Neural crest cell (in vitro differentiated cells): ENCODE measurements around the gene SLC5A6. TPM values are rescaled to one million over a fixed set of nuclear protein-coding genes. Genes with fewer than 3 reads are reported as not detected.

Source experiments
- DNase-seq: peaks from one replicate; pipeline ENCODE4 v3.0.0; 2021; ENCODE audit warnings: low read depth, mixed read lengths, low spot score
- H3K27ac Mint-ChIP-seq: one replicate; pipeline ENCODE4 v1.8.0; 2021; ENCODE audit warnings: mild to moderate bottlenecking, mixed read lengths; ENCODE audit not compliant: unreplicated experiment
- H3K27me3 Mint-ChIP-seq: 2 replicates; pipeline ENCODE4 v1.8.0; 2021; ENCODE audit warnings: low read depth, mild to moderate bottlenecking, mixed read lengths
- H3K36me3 Mint-ChIP-seq: 2 replicates; pipeline ENCODE4 v1.8.0; 2021; ENCODE audit warnings: low read depth, mild to moderate bottlenecking, mixed read lengths
- H3K4me1 Mint-ChIP-seq: 2 replicates; pipeline ENCODE4 v1.8.0; 2021; ENCODE audit warnings: mixed read lengths
- H3K4me3 Mint-ChIP-seq: one replicate; pipeline ENCODE4 v1.8.0; 2021; ENCODE audit warnings: mild to moderate bottlenecking, mixed read lengths
- H3K9me3 Mint-ChIP-seq: 2 replicates; pipeline ENCODE4 v1.8.0; 2021; ENCODE audit warnings: mixed read lengths
- CTCF ChIP-seq: fragments of 200-600 bp; sonication (generic); conservative IDR thresholded peaks from 2 replicates; pipeline ENCODE4 v1.5.0; 2021; ENCODE audit warnings: antibody characterized with exemption, mild to moderate bottlenecking
- total RNA-seq: library from RNA; stranded (reverse); gene quantifications from 2 replicates; pipeline ENCODE4 v1.2.1, GENCODE V29; 2021

Gene SLC5A6
- total RNA-seq, 1 donor from 2014 or later = 140 TPM

- TF ChIP-seq CTCF = no peak
- H3K4me3 Mint-ChIP-seq = no peak overlapping the region
- DNase-seq = no peak
- H3K27ac Mint-ChIP-seq = no peak overlapping the region
- H3K36me3 Mint-ChIP-seq = no peaks in the 10 kb centered on the region
- H3K27me3 Mint-ChIP-seq = peaks cover 25% of the 10 kb centered on the region
- no peaks in the 10 kb centered on the region for H3K4me1 Mint-ChIP-seq
- no peaks in the 10 kb centered on the region for H3K9me3 Mint-ChIP-seq
These were observed 36.7 kb downstream of the SLC5A6 start for GRCh38 chr2:27175330-27175729.

DNA sequence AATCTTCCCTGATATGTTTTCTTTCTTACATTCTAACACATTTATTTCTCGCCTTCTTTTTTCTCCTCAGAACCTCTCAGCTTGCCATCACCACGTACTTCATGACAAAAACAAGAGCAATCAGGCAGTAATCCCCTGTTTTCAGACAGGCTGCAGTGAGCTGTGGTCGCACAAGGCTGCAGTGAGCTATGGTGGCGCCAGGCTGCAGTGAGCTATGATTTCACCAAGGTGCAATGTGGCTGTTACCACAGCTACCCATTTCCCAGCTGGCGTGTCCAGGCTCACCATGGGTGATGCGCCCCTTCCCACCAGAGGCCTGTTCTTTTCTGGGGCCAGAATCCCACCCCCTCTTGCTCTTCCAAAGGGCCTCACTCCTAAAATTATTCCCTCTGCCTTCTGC is 37.4 kb downstream of the SLC5A6 start:
- H3K27ac Mint-ChIP-seq = no peak overlapping the region
- H3K4me3 Mint-ChIP-seq = no peak overlapping the region
- H3K4me1 Mint-ChIP-seq = no peaks in the 10 kb centered on the region
- H3K27me3 Mint-ChIP-seq = peaks cover 28% of the 10 kb centered on the region
- H3K36me3 Mint-ChIP-seq = no peaks in the 10 kb centered on the region
- H3K9me3 Mint-ChIP-seq = no peaks in the 10 kb centered on the region
- DNase-seq = no peak
- TF ChIP-seq CTCF = no peak

DNA sequence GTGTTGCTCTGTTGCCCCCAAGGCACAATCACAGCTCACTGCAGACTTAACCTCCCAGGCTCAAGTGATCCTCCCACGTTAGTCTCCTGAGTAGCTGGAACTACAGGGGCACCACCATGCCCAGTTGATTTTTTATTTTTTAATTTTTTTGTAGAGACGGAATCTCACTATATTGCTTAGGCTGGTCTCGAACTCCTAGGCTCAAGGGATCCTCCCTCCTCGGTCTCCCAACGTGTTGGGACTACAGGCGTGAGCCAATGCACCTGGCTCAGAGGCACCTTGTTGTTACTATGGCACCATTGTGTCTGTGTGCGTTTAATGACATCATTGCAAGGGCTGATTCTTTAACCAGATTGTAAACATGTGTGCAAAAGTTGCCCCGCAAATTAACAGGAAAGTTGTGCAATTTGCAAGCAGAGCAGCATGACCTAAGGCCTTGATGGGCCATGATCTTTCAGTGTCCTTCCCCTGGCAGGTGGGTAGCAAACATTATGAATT is 40.7 kb downstream of the SLC5A6 start:
- TF ChIP-seq CTCF = no peak
- Mint-ChIP-seq H3K9me3 (no peaks in the 10 kb centered on the region), H3K27ac (no peak overlapping the region)

DNA sequence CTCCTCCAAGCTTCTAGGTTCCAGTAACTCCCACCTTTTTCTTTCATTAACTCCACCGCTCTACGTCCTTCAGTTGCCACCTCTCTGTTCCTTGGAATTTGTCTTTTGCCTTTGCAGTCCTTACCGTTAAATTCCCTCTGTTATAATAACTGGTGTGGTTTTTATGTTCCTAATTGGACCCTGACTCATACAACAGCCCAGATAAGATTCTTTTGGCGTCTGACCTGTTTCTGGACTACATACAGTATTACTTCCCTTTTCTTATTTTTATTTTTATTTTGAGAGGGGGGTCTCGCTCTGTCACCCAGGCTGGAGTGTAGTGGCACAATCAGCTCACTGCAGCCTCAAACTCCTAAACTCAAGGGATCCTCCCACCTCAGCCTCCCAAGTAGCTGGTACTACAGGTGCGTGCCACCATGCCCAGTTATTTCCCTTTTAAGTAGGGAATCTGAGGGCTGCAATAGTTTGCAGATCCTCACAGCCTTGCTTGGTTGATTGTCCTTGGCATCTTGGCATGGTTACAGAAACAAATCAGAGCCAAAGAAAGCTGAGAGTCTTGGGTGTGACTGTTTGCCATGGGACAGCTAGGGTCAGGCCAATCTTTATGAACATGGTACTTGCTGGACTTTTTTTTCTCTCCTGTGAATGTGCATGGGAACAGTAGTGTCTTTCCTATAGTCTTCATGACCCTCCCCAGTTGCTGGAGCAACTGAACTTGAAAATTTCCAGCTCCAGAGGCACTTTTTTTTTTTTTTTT is 41.3 kb downstream of the SLC5A6 start:
- no peak for TF ChIP-seq CTCF
- no peak overlapping the region for H3K27ac Mint-ChIP-seq
- H3K4me3 Mint-ChIP-seq = no peak overlapping the region
- DNase-seq = no peak
- H3K36me3 Mint-ChIP-seq = no peaks in the 10 kb centered on the region
- H3K4me1 Mint-ChIP-seq = no peaks in the 10 kb centered on the region
- H3K9me3 Mint-ChIP-seq = no peaks in the 10 kb centered on the region
- H3K27me3 Mint-ChIP-seq = peaks cover 21% of the 10 kb centered on the region

More for the DNA sequence above, 40.7 kb downstream of the SLC5A6 start:
- DNase-seq = no peak
- Mint-ChIP-seq H3K36me3 (no peaks in the 10 kb centered on the region), H3K27me3 (peaks cover 23% of the 10 kb centered on the region), H3K4me3 (no peak overlapping the region), H3K4me1 (no peaks in the 10 kb centered on the region)

DNA sequence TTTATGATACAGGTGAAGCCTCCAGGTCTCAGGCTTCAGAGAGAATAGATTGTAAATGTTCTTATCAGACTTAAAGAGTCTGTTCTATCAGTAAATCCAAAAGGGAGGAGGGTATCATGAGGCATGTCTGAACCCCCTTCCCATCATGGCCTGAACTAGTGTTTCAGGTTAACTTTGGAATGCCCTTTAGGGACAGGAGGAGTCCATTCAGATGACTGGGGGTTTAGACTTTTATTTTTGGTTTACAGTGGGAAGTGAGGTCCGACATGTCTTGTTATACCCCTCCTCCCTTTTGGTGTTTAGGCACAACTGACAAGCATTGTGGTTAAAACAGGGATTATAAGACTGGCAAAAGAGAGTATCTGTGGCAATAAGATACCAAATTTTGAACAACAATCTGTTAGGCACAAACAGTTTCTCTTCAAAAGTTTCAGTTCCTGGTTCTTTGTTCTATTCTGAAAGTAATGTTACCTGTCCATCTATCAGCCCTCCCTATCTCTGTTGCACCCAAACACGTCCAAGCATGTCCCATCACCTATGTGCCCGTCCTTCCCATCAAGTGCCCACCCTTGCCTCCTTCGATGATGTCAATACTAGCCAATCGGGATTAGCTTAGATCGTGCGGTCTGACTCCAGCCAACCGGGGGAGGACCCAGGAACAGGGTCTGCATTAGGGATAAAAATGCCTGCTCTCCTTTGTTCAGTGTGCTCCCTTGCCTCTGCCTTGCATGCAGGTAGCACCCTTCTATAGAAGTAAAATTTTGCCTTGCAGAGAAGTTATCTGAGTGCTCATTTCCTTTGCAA is 46.9 kb downstream of the SLC5A6 start:
- Mint-ChIP-seq H3K27ac (no peak overlapping the region), H3K27me3 (peaks cover 12% of the 10 kb centered on the region), H3K36me3 (no peaks in the 10 kb centered on the region), H3K4me1 (no peaks in the 10 kb centered on the region), H3K4me3 (no peak overlapping the region), H3K9me3 (no peaks in the 10 kb centered on the region)
- DNase-seq = no peak
- no peak for TF ChIP-seq CTCF
